Measurements from ENCODE around the gene RASGRF1. TPM values are rescaled to one million over a fixed set of nuclear protein-coding genes. Genes with fewer than 3 reads are reported as not detected.

RASGRF1 gene
- total RNA-seq, 1 donor from 2014 or later: not detected

DNA sequence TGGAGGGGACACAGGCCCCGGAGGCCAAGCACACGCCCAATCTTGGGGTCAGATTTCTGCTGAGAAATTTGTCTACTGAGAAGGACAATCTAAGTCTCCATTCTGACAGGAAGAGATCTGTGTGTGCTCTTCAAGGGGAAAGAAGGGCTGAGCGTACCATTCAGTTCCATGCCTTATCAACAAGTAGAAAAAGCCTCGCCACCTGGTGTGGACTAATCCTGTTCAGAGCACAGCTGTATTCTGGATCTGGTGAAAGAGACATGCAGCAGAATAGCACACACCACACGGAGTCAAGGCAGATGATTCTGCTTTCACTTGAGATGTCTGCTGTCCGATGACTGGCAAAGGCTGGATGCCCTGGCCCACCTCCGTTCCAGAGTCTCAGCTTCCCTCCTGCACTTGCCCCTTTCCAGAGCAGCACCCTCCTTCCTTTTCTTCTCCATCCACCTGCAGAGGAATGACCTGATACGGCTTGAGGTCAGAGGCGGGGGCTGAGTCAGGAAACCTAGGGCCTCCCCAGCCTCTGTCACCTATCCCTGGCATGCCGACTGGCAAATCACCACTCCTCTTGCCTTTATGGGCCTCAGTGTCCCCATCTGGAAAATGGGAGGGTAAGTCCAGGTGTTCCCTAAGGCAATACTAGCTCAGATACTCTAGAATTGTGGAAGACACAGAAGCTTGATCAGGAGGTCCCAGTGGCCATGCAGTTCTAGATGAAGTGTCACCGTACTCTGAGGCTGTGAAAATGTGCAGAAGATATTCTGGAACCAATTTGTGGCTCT, 108.9 kb downstream of the RASGRF1 start:
- TF ChIP-seq CTCF (IDR thresholded peaks at IDR 0.05; ENCODE audit: unreplicated experiment): no peak
- no peak overlapping the region for H3K4me3 Mint-ChIP-seq (ENCODE audit: unreplicated experiment)
- peaks cover 14% of the 10 kb centered on the region for H3K27me3 Mint-ChIP-seq (ENCODE audit: unreplicated experiment)
- no peak overlapping the region for H3K27ac Mint-ChIP-seq (ENCODE audit: unreplicated experiment)
- H3K9me3 Mint-ChIP-seq (ENCODE audit: unreplicated experiment): no peaks in the 10 kb centered on the region
- DNase-seq (ENCODE audit: low spot score): no peak
- H3K4me1 Mint-ChIP-seq (ENCODE audit: unreplicated experiment): peaks cover 8% of the 10 kb centered on the region
- no peaks in the 10 kb centered on the region for H3K36me3 Mint-ChIP-seq (ENCODE audit: low read depth, unreplicated experiment)

- no peaks in the 10 kb centered on the region for H3K9me3 Mint-ChIP-seq (ENCODE audit: unreplicated experiment)
- peak; percentile 80 for TF ChIP-seq CTCF (IDR thresholded peaks at IDR 0.05; ENCODE audit: unreplicated experiment)
- no peak overlapping the region for H3K27ac Mint-ChIP-seq (ENCODE audit: unreplicated experiment)
- H3K36me3 Mint-ChIP-seq (ENCODE audit: low read depth, unreplicated experiment): no peaks in the 10 kb centered on the region
- H3K4me3 Mint-ChIP-seq (ENCODE audit: unreplicated experiment): no peak overlapping the region
- H3K27me3 Mint-ChIP-seq (ENCODE audit: unreplicated experiment): peaks cover 16% of the 10 kb centered on the region
- H3K4me1 Mint-ChIP-seq (ENCODE audit: unreplicated experiment): peaks cover 8% of the 10 kb centered on the region
- peak; percentile 72 for DNase-seq (ENCODE audit: low spot score)
Observed at GRCh38 chr15:78979456-78980320, 110.9 kb downstream of the RASGRF1 start.

- no peak for DNase-seq (ENCODE audit: low spot score)
- peaks cover 8% of the 10 kb centered on the region for H3K4me1 Mint-ChIP-seq (ENCODE audit: unreplicated experiment)
- peaks cover 19% of the 10 kb centered on the region for H3K27me3 Mint-ChIP-seq (ENCODE audit: unreplicated experiment)
- no peak overlapping the region for H3K4me3 Mint-ChIP-seq (ENCODE audit: unreplicated experiment)
- H3K27ac Mint-ChIP-seq (ENCODE audit: unreplicated experiment): no peak overlapping the region
- no peak for TF ChIP-seq CTCF (IDR thresholded peaks at IDR 0.05; ENCODE audit: unreplicated experiment)
- H3K9me3 Mint-ChIP-seq (ENCODE audit: unreplicated experiment): no peaks in the 10 kb centered on the region
- H3K36me3 Mint-ChIP-seq (ENCODE audit: low read depth, unreplicated experiment): no peaks in the 10 kb centered on the region
Observed at GRCh38 chr15:78978601-78979179, 111.9 kb downstream of the RASGRF1 start.

DNA sequence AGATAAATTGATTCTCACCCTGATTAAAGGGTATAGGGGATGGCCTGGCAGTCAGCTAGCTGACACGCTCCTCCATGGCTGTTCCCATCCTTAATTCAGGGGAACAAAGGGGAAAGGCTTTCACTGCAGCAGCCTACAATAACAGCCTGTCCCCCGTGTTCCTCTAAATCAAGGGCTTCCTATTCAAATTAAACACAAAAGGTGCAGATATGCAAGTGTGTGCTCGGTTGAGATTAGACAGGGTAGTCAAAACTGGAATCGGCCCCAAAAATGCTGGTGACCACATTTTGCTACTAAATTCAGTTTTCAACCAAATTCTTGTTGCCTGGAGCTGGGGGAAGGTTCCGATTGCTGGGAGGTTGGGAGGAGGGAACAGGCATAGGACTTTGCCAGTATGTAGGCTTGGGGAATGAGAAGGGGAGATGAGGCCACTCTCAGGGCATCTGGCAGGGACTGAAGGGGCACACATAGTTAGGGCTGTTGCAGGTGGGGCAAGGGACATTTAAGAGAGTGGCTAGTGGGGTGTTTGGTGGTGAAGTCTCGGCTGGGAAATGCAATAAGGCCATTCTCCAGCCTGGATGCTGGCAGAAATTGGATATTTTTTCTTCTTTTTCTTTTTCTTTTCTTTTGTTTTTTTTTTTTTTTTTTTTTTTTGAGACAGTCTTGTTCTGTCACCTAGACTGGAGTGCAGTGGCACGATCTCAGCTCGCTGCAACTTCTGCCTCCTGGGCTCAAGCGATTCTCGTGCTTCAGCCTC, 112.8 kb downstream of the RASGRF1 start:
- H3K27ac Mint-ChIP-seq (ENCODE audit: unreplicated experiment): no peak overlapping the region
- no peak for DNase-seq (ENCODE audit: low spot score)
- TF ChIP-seq CTCF (IDR thresholded peaks at IDR 0.05; ENCODE audit: unreplicated experiment): no peak
- H3K36me3 Mint-ChIP-seq (ENCODE audit: low read depth, unreplicated experiment): no peaks in the 10 kb centered on the region
- H3K27me3 Mint-ChIP-seq (ENCODE audit: unreplicated experiment): peaks cover 19% of the 10 kb centered on the region
- peaks cover 8% of the 10 kb centered on the region for H3K4me1 Mint-ChIP-seq (ENCODE audit: unreplicated experiment)
- no peak overlapping the region for H3K4me3 Mint-ChIP-seq (ENCODE audit: unreplicated experiment)
- no peaks in the 10 kb centered on the region for H3K9me3 Mint-ChIP-seq (ENCODE audit: unreplicated experiment)
